Measurements from ENCODE around the gene RAB15. TPM values are rescaled to one million over a fixed set of nuclear protein-coding genes. Genes with fewer than 3 reads are reported as not detected.

Gene RAB15
- total RNA-seq, 6 experiments from 2014 or later, result 6.5 to 13.8 (median 9.0) TPM

- DNase-seq (no peak), ATAC-seq (no peak)
- Histone ChIP-seq H3K36me3 (no peaks in the 10 kb centered on the region), H3K27me3 (no peaks in the 10 kb centered on the region), H3K9me3 (no peaks in the 10 kb centered on the region), H3K27ac (no peak overlapping the region), H3K4me1 (no peaks in the 10 kb centered on the region), H3K4me3 (no peak overlapping the region)
- TF ChIP-seq CTCF (IDR thresholded peaks at IDR 0.05), result no peak
- TF ChIP-seq POLR2A (IDR thresholded peaks at IDR 0.05), result no peak
- intact Hi-C loops (cut with DNase I), result no loop called here
- 65% methylated on average over 4 of the region's 5 CpGs for WGBS (ENCODE audit: insufficient coverage, low coverage, low lambda C conversion rate, missing lambda C conversion rate)
Observed at GRCh38 chr14:64979336-64980074, 7.4 kb upstream of the RAB15 start.

GRCh38 chr14:64974563-64974962 is 2.4 kb upstream of the RAB15 start:
- Histone ChIP-seq H3K36me3 (no peaks in the 10 kb centered on the region), H3K27me3 (no peaks in the 10 kb centered on the region), H3K4me1 (peaks cover 0 to 7% (median 0%) of the 10 kb centered on the region in 4 donors), H3K27ac (no peak overlapping the region), H3K9me3 (no peaks in the 10 kb centered on the region), H3K4me3 (no peak overlapping the region)
- 71% methylated on average over 5 of the region's 8 CpGs for WGBS (ENCODE audit: insufficient coverage, low coverage, low lambda C conversion rate, missing lambda C conversion rate)
- intact Hi-C loops (cut with DNase I), result no loop called here
- ATAC-seq (no peak), DNase-seq (no peak)
- TF ChIP-seq POLR2A (IDR thresholded peaks at IDR 0.05) (no peak), CTCF (IDR thresholded peaks at IDR 0.05) (no peak)

GRCh38 chr14:64973826-64974225 is 1.7 kb upstream of the RAB15 start:
- intact Hi-C loops (cut with DNase I), result no loop called here
- Histone ChIP-seq H3K27me3 (no peaks in the 10 kb centered on the region), H3K36me3 (no peaks in the 10 kb centered on the region), H3K9me3 (no peaks in the 10 kb centered on the region), H3K4me1 (peaks cover 0 to 7% (median 0%) of the 10 kb centered on the region in 4 donors), H3K27ac (no peak overlapping the region), H3K4me3 (no peak overlapping the region)
- TF ChIP-seq POLR2A (IDR thresholded peaks at IDR 0.05), result no peak
- no peak for TF ChIP-seq CTCF (IDR thresholded peaks at IDR 0.05)
- ATAC-seq (no peak), DNase-seq (no peak)
- 97% methylated on average over 3 of the region's 9 CpGs for WGBS (ENCODE audit: insufficient coverage, low coverage, low lambda C conversion rate, missing lambda C conversion rate)

GRCh38 chr14:64973026-64973442 is 898 bp upstream of the RAB15 start:
- Histone ChIP-seq H3K4me3 (no peak overlapping the region), H3K4me1 (peaks cover 0 to 7% (median 0%) of the 10 kb centered on the region in 4 donors), H3K27ac (no peak overlapping the region), H3K36me3 (no peaks in the 10 kb centered on the region), H3K27me3 (no peaks in the 10 kb centered on the region), H3K9me3 (no peaks in the 10 kb centered on the region)
- ATAC-seq (no peak), DNase-seq (no peak)
- intact Hi-C loops (cut with DNase I), result no loop called here
- no peak for TF ChIP-seq CTCF (IDR thresholded peaks at IDR 0.05)
- TF ChIP-seq POLR2A (IDR thresholded peaks at IDR 0.05), result no peak
- 80% methylated on average over 8 of the region's 8 CpGs for WGBS (ENCODE audit: insufficient coverage, low coverage, low lambda C conversion rate, missing lambda C conversion rate)
